HepG2 (cell line): Measurements from ENCODE around the gene FAM200B.

ENCODE experiments used
- EZH2 ChIP-seq: conservative IDR thresholded peaks from 2 replicates; pipeline ENCODE4 v1.6.1; 2012; ENCODE audit warnings: mild to moderate bottlenecking, low read depth, low read length, moderate library complexity
- POLR2AphosphoS2 ChIP-seq: IDR thresholded peaks from 2 replicates; pipeline ENCODE4 v1.6.1; 2011; ENCODE audit warnings: low read depth, low read length, improper control_type of control experiment
- TARDBP ChIP-seq: sonication (generic); formaldehyde crosslinking; IDR thresholded peaks from 2 replicates; pipeline ENCODE4 v1.8.0; 2022; ENCODE audit warnings: mild to moderate bottlenecking, missing genetic modification reagents
- ZNF24 ChIP-seq: fragments of 450-650 bp; IDR thresholded peaks from 2 replicates; pipeline ENCODE4 v1.6.1; 2017; ENCODE audit warnings: antibody characterized with exemption, mild to moderate bottlenecking
- ZNF34 ChIP-seq: sonication (generic); formaldehyde crosslinking; IDR thresholded peaks from 2 replicates; pipeline ENCODE4 v1.4.0; 2020; ENCODE audit warnings: mild to moderate bottlenecking, missing genetic modification reagents, borderline replicate concordance
- ZNF780A ChIP-seq: sonication (generic); formaldehyde crosslinking; IDR thresholded peaks from 2 replicates; pipeline ENCODE4 v1.8.0; 2022; ENCODE audit warnings: mild to moderate bottlenecking, missing genetic modification reagents, moderate library complexity
- TF ChIP-seq, protein P1 (sequence below): sonication (generic); formaldehyde crosslinking; IDR thresholded peaks from 2 replicates; pipeline ENCODE4 v1.5.0; 2020; ENCODE audit warnings: mild to moderate bottlenecking, missing genetic modification reagents, moderate library complexity
- TF ChIP-seq, protein P2 (sequence below): IDR thresholded peaks from 2 replicates; pipeline ENCODE4 v1.6.1; 2016; ENCODE audit warnings: missing compliant biosample characterization, missing genetic modification reagents, borderline replicate concordance

DNA sequence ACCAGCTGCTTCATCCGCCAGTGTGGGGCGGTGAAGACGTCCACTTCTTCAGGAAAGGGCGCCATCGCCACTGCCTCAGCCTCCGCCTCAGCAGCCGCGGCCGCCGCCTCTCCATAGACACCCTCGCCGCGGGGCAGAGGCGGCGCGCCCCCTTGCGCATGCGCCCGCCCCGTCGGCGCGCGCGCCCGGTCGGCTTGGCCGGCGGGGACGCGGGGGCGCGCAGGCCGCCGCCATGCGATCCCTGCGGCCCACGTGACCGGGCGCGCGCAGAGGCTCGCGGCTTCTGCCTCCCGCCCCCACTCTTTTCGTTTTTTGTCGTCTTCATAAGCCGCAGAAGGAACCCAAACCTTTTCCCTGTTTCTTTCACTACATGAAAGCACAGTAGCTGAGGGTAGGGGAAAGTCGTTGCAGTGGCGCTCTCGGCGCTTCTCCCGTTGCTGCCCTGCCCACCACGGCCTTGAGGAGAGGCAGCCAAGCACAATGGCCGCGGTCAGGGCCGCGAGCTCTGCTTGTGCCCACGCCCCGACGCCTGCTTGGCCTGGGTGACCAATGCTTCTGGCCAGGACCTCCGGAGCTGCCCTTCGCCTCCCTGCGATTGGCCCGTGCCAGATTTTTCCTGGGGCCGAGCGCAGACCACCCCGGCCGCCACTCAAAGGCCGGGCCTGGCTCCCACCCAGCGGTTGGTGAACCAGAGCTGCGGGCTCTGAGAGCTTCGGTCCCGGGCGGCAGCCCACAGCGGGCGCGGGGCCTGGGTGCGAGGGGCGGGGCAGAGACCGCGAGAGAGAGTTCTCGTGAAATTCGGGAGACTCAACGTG lies 26.2 kb upstream of the FAM200B start, which contains the start of gene FBXL5:
- TF ChIP-seq ZNF34 (CRISPR knock-in tag), result no peak
- TF ChIP-seq, protein P1, sequence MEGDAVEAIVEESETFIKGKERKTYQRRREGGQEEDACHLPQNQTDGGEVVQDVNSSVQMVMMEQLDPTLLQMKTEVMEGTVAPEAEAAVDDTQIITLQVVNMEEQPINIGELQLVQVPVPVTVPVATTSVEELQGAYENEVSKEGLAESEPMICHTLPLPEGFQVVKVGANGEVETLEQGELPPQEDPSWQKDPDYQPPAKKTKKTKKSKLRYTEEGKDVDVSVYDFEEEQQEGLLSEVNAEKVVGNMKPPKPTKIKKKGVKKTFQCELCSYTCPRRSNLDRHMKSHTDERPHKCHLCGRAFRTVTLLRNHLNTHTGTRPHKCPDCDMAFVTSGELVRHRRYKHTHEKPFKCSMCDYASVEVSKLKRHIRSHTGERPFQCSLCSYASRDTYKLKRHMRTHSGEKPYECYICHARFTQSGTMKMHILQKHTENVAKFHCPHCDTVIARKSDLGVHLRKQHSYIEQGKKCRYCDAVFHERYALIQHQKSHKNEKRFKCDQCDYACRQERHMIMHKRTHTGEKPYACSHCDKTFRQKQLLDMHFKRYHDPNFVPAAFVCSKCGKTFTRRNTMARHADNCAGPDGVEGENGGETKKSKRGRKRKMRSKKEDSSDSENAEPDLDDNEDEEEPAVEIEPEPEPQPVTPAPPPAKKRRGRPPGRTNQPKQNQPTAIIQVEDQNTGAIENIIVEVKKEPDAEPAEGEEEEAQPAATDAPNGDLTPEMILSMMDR, result peak; percentile 23; the same call in 1 of the 2 replicates
- no peak for TF ChIP-seq TARDBP (CRISPR knock-in tag)
- TF ChIP-seq ZNF780A (CRISPR knock-in tag), result no peak
- TF ChIP-seq, protein P2, sequence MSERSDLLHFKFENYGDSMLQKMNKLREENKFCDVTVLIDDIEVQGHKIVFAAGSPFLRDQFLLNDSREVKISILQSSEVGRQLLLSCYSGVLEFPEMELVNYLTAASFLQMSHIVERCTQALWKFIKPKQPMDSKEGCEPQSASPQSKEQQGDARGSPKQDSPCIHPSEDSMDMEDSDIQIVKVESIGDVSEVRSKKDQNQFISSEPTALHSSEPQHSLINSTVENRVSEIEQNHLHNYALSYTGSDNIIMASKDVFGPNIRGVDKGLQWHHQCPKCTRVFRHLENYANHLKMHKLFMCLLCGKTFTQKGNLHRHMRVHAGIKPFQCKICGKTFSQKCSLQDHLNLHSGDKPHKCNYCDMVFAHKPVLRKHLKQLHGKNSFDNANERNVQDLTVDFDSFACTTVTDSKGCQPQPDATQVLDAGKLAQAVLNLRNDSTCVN, result no peak
- no peak for TF ChIP-seq ZNF24
- TF ChIP-seq POLR2AphosphoS2, result no peak
- no peak for TF ChIP-seq EZH2
